Measurements from ENCODE around the gene ASB16. TPM values are rescaled to one million over a fixed set of nuclear protein-coding genes. Genes with fewer than 3 reads are reported as not detected.

The ASB16 gene
- total RNA-seq, 1 experiment from 2014 or later = 0.11 TPM

DNA sequence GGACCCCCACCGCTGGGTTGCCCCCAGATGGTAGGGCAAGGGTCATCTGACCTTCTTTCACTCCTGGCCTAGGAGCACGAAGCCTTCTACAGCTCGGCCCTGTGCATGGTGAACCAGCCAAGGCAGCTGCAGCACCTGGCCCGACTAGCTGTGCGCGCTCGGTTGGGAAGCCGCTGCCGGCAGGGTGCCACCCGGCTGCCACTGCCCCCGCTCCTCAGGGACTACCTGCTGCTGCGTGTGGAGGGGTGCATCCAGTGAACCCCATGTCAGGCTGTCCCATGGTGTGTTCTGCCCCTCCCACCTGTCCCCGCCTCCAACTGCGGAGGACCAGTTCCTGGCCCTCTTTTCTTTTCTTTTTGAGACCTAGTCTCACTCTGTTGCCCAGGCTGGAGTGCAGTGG, 7.6 kb downstream of the ASB16 start:
- H3K27ac Mint-ChIP-seq = no peak overlapping the region
- POLR2A ChIA-PET = no interaction called here
- no peak for ATAC-seq
- no peaks in the 10 kb centered on the region for H3K27me3 Mint-ChIP-seq (ENCODE audit: low read depth)
- no peak overlapping the region for H3K4me3 Mint-ChIP-seq
- no peaks in the 10 kb centered on the region for H3K4me1 Mint-ChIP-seq
- CTCF ChIA-PET = no interaction called here
- peaks cover 37% of the 10 kb centered on the region for H3K36me3 Mint-ChIP-seq
- no peak for DNase-seq (ENCODE audit: low spot score)
- H3K9me3 Mint-ChIP-seq = peaks cover 6% of the 10 kb centered on the region
- TF ChIP-seq, protein P1, sequence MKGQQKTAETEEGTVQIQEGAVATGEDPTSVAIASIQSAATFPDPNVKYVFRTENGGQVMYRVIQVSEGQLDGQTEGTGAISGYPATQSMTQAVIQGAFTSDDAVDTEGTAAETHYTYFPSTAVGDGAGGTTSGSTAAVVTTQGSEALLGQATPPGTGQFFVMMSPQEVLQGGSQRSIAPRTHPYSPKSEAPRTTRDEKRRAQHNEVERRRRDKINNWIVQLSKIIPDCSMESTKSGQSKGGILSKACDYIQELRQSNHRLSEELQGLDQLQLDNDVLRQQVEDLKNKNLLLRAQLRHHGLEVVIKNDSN (CRISPR knock-in tag; IDR thresholded peaks at IDR 0.05) = no peak
- TF ChIP-seq, protein P2, sequence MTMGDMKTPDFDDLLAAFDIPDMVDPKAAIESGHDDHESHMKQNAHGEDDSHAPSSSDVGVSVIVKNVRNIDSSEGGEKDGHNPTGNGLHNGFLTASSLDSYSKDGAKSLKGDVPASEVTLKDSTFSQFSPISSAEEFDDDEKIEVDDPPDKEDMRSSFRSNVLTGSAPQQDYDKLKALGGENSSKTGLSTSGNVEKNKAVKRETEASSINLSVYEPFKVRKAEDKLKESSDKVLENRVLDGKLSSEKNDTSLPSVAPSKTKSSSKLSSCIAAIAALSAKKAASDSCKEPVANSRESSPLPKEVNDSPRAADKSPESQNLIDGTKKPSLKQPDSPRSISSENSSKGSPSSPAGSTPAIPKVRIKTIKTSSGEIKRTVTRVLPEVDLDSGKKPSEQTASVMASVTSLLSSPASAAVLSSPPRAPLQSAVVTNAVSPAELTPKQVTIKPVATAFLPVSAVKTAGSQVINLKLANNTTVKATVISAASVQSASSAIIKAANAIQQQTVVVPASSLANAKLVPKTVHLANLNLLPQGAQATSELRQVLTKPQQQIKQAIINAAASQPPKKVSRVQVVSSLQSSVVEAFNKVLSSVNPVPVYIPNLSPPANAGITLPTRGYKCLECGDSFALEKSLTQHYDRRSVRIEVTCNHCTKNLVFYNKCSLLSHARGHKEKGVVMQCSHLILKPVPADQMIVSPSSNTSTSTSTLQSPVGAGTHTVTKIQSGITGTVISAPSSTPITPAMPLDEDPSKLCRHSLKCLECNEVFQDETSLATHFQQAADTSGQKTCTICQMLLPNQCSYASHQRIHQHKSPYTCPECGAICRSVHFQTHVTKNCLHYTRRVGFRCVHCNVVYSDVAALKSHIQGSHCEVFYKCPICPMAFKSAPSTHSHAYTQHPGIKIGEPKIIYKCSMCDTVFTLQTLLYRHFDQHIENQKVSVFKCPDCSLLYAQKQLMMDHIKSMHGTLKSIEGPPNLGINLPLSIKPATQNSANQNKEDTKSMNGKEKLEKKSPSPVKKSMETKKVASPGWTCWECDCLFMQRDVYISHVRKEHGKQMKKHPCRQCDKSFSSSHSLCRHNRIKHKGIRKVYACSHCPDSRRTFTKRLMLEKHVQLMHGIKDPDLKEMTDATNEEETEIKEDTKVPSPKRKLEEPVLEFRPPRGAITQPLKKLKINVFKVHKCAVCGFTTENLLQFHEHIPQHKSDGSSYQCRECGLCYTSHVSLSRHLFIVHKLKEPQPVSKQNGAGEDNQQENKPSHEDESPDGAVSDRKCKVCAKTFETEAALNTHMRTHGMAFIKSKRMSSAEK (CRISPR knock-in tag; IDR thresholded peaks at IDR 0.05; ENCODE audit: borderline replicate concordance) = no peak
- TF ChIP-seq OVOL2 (CRISPR knock-in tag; IDR thresholded peaks at IDR 0.05; ENCODE audit: borderline replicate concordance) = no peak
- TF ChIP-seq, protein P3, sequence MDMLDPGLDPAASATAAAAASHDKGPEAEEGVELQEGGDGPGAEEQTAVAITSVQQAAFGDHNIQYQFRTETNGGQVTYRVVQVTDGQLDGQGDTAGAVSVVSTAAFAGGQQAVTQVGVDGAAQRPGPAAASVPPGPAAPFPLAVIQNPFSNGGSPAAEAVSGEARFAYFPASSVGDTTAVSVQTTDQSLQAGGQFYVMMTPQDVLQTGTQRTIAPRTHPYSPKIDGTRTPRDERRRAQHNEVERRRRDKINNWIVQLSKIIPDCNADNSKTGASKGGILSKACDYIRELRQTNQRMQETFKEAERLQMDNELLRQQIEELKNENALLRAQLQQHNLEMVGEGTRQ (CRISPR knock-in tag; IDR thresholded peaks at IDR 0.05) = no peak
- TF ChIP-seq, protein P4, sequence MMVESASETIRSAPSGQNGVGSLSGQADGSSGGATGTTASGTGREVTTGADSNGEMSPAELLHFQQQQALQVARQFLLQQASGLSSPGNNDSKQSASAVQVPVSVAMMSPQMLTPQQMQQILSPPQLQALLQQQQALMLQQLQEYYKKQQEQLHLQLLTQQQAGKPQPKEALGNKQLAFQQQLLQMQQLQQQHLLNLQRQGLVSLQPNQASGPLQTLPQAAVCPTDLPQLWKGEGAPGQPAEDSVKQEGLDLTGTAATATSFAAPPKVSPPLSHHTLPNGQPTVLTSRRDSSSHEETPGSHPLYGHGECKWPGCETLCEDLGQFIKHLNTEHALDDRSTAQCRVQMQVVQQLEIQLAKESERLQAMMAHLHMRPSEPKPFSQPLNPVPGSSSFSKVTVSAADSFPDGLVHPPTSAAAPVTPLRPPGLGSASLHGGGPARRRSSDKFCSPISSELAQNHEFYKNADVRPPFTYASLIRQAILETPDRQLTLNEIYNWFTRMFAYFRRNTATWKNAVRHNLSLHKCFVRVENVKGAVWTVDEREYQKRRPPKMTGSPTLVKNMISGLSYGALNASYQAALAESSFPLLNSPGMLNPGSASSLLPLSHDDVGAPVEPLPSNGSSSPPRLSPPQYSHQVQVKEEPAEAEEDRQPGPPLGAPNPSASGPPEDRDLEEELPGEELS (CRISPR knock-in tag; IDR thresholded peaks at IDR 0.05) = no peak
- TF ChIP-seq ZNF423 (CRISPR knock-in tag; IDR thresholded peaks at IDR 0.05) = no peak
- no peak for TF ChIP-seq NR1H2 (CRISPR knock-in tag; IDR thresholded peaks at IDR 0.05)
- no peak for TF ChIP-seq SP1 (CRISPR knock-in tag; conservative IDR thresholded peaks at IDR 0.05)
- TF ChIP-seq CREM (CRISPR knock-in tag; IDR thresholded peaks at IDR 0.05) = no peak
- TF ChIP-seq, protein P5, sequence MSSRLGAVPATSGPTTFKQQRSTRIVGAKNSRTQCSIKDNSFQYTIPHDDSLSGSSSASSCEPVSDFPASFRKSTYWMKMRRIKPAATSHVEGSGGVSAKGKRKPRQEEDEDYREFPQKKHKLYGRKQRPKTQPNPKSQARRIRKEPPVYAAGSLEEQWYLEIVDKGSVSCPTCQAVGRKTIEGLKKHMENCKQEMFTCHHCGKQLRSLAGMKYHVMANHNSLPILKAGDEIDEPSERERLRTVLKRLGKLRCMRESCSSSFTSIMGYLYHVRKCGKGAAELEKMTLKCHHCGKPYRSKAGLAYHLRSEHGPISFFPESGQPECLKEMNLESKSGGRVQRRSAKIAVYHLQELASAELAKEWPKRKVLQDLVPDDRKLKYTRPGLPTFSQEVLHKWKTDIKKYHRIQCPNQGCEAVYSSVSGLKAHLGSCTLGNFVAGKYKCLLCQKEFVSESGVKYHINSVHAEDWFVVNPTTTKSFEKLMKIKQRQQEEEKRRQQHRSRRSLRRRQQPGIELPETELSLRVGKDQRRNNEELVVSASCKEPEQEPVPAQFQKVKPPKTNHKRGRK (CRISPR knock-in tag; IDR thresholded peaks at IDR 0.05; ENCODE audit: borderline replicate concordance) = no peak
- TF ChIP-seq, protein P6, sequence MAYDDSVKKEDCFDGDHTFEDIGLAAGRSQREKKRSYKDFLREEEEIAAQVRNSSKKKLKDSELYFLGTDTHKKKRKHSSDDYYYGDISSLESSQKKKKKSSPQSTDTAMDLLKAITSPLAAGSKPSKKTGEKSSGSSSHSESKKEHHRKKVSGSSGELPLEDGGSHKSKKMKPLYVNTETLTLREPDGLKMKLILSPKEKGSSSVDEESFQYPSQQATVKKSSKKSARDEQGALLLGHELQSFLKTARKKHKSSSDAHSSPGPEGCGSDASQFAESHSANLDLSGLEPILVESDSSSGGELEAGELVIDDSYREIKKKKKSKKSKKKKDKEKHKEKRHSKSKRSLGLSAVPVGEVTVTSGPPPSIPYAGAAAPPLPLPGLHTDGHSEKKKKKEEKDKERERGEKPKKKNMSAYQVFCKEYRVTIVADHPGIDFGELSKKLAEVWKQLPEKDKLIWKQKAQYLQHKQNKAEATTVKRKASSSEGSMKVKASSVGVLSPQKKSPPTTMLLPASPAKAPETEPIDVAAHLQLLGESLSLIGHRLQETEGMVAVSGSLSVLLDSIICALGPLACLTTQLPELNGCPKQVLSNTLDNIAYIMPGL (CRISPR knock-in tag; IDR thresholded peaks at IDR 0.05) = no peak
- TF ChIP-seq ETV6 (CRISPR knock-in tag; IDR thresholded peaks at IDR 0.05) = no peak
- no peak for TF ChIP-seq JAZF1 (CRISPR knock-in tag; IDR thresholded peaks at IDR 0.05)
- TF ChIP-seq, protein P7, sequence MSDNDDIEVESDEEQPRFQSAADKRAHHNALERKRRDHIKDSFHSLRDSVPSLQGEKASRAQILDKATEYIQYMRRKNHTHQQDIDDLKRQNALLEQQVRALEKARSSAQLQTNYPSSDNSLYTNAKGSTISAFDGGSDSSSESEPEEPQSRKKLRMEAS (CRISPR knock-in tag; IDR thresholded peaks at IDR 0.05) = no peak
- no peak for TF ChIP-seq TEAD1 (CRISPR knock-in tag; IDR thresholded peaks at IDR 0.05)
- TF ChIP-seq, protein P8, sequence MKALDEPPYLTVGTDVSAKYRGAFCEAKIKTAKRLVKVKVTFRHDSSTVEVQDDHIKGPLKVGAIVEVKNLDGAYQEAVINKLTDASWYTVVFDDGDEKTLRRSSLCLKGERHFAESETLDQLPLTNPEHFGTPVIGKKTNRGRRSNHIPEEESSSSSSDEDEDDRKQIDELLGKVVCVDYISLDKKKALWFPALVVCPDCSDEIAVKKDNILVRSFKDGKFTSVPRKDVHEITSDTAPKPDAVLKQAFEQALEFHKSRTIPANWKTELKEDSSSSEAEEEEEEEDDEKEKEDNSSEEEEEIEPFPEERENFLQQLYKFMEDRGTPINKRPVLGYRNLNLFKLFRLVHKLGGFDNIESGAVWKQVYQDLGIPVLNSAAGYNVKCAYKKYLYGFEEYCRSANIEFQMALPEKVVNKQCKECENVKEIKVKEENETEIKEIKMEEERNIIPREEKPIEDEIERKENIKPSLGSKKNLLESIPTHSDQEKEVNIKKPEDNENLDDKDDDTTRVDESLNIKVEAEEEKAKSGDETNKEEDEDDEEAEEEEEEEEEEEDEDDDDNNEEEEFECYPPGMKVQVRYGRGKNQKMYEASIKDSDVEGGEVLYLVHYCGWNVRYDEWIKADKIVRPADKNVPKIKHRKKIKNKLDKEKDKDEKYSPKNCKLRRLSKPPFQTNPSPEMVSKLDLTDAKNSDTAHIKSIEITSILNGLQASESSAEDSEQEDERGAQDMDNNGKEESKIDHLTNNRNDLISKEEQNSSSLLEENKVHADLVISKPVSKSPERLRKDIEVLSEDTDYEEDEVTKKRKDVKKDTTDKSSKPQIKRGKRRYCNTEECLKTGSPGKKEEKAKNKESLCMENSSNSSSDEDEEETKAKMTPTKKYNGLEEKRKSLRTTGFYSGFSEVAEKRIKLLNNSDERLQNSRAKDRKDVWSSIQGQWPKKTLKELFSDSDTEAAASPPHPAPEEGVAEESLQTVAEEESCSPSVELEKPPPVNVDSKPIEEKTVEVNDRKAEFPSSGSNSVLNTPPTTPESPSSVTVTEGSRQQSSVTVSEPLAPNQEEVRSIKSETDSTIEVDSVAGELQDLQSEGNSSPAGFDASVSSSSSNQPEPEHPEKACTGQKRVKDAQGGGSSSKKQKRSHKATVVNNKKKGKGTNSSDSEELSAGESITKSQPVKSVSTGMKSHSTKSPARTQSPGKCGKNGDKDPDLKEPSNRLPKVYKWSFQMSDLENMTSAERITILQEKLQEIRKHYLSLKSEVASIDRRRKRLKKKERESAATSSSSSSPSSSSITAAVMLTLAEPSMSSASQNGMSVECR (CRISPR knock-in tag; IDR thresholded peaks at IDR 0.05; ENCODE audit: borderline replicate concordance) = no peak
- no peak for TF ChIP-seq TEAD4 (CRISPR knock-in tag; IDR thresholded peaks at IDR 0.05)
